K562 (cell line): Measurements from ENCODE around the gene NECTIN4. TPM values are rescaled to one million over a fixed set of nuclear protein-coding genes. Genes with fewer than 3 reads are reported as not detected.
A peak's percentile ranks its signal among the peaks of the same experiment; 100 is the strongest.

ENCODE experiments used
- CBX3 ChIP-seq, 2 experiments: IDR thresholded peaks; 1 replicate in 1 of 2; 2 replicates in 1 of 2; pipeline ENCODE4 v1.6.1; 2012; ENCODE audit warnings: inconsistent platforms in 2 of 2, low read length in 2 of 2, borderline replicate concordance in 1 of 2, control low read depth in 1 of 2
- CHD7 ChIP-seq: fragments of 200-600 bp; sonication (generic); IDR thresholded peaks from one replicate; pipeline ENCODE4 v1.6.1; 2012; ENCODE audit warnings: mild to moderate bottlenecking, low read depth, low read length, inconsistent platforms
- CTBP1 ChIP-seq: fragments of 450-650 bp; IDR thresholded peaks from 2 replicates; pipeline ENCODE4 v1.6.1; 2016; ENCODE audit warnings: borderline replicate concordance
- ELF1 ChIP-seq: fragments of 200-800 bp; sonication (Bioruptor generic); IDR thresholded peaks from 2 replicates; pipeline ENCODE4 v1.6.1; 2016; ENCODE audit warnings: missing genetic modification characterization, missing compliant biosample characterization
- HDAC8 ChIP-seq: fragments of 450-650 bp; IDR thresholded peaks from 2 replicates; pipeline ENCODE4 v1.6.1; 2016; ENCODE audit warnings: mild to moderate bottlenecking, missing genetic modification characterization, moderate library complexity, missing compliant biosample characterization
- ILF3 ChIP-seq: fragments of 450-650 bp; IDR thresholded peaks from 2 replicates; pipeline ENCODE4 v1.6.1; 2018; ENCODE audit warnings: antibody characterized with exemption, mild to moderate bottlenecking, moderate library complexity, borderline replicate concordance
- LEF1 ChIP-seq: fragments of 450-650 bp; IDR thresholded peaks from 2 replicates; pipeline ENCODE4 v1.6.1; 2016; ENCODE audit warnings: mild to moderate bottlenecking
- MEF2D ChIP-seq: conservative IDR thresholded peaks from 2 replicates; pipeline ENCODE4 v1.6.1; 2016; ENCODE audit warnings: low read depth, missing genetic modification characterization, missing compliant biosample characterization
- NFRKB ChIP-seq: fragments of 450-650 bp; IDR thresholded peaks from 2 replicates; pipeline ENCODE4 v1.6.1; 2016; ENCODE audit warnings: low read depth
- RBM15 ChIP-seq: fragments of 200-400 bp; formaldehyde crosslinking; IDR thresholded peaks from 2 replicates; pipeline ENCODE4 v1.6.1; 2018; ENCODE audit warnings: mild to moderate bottlenecking, low read length, moderate library complexity; ENCODE audit not compliant: insufficient read depth
- THAP7 ChIP-seq: fragments of 250-450 bp; sonication (Bioruptor Pico); IDR thresholded peaks from 2 replicates; pipeline ENCODE4 v1.5.0; 2021
- U2AF1 ChIP-seq: fragments of 200-400 bp; formaldehyde crosslinking; optimal IDR thresholded peaks from 2 replicates; pipeline ENCODE3; 2017; ENCODE audit warnings: mild to moderate bottlenecking, low read depth, low read length, moderate library complexity
- ZNF140 ChIP-seq: fragments of 250-450 bp; sonication (Bioruptor Pico); IDR thresholded peaks from 2 replicates; pipeline ENCODE4 v1.8.0; 2021; ENCODE audit warnings: moderate library complexity, mild to moderate bottlenecking, inconsistent platforms
- ZNF436 ChIP-seq: fragments of 250-450, 450-650 bp; sonication (Bioruptor Pico); formaldehyde crosslinking; IDR thresholded peaks from 2 replicates; pipeline ENCODE4 v1.7.0; 2020; ENCODE audit warnings: mild to moderate bottlenecking
- polyA plus RNA-seq, 8 experiments: library from polyadenylated mRNA; depleted of rRNA in 4 of 8; stranded (reverse) in 5 of 8; unstranded in 3 of 8; fragments of >200 nt; fragmentation: Nextera tagmentation in 2 of 8; fragmentation: Illumina TruSeq in 1 of 8; extraction: Ambion mirVana in 2 of 8; extraction: Trizol in 1 of 8; gene quantifications; 2 replicates each; pipeline versions ENCODE4 v1.2.1 to v1.2.3, GENCODE V29; 2011 to 2014; ENCODE audit warnings: inconsistent platforms in 1 of 8, missing spikeins in 1 of 8
- total RNA-seq, 7 experiments: library from RNA; depleted of rRNA in 6 of 7; stranded (reverse); fragments of >200 nt in 6 of 7; fragmentation: Illumina TruSeq in 2 of 7; extraction: Trizol in 2 of 7; gene quantifications; 2 replicates each; pipeline versions ENCODE4 v1.2.1 to v1.2.3, GENCODE V29; 2011 to 2021; ENCODE audit warnings: low replicate concordance in 1 of 7

NECTIN4 gene
- total and polyA plus RNA-seq, 9 of the 15 experiments (the other 6 are each of a cell fraction or from before 2014, with no cell fraction given): 0.01 to 0.09 TPM; not detected in 7

- TF ChIP-seq ELF1 (tag): peak; percentile 86
- TF ChIP-seq U2AF1: no peak
- TF ChIP-seq CTBP1: peak; percentile 90; the same call in 1 of the 2 replicates
- no peak for TF ChIP-seq CBX3 (IDR thresholded peaks at IDR 0.05; ENCODE audit: borderline replicate concordance in 1 of 2, low read length in 2 of 2)
- TF ChIP-seq CHD7: no peak
- TF ChIP-seq THAP7 (CRISPR knock-in tag): no peak
- TF ChIP-seq NFRKB: no peak; the same call in 1 of the 2 replicates
- TF ChIP-seq HDAC8 (tag): no peak
- no peak for TF ChIP-seq LEF1
- TF ChIP-seq MEF2D (tag): no peak
- no peak for TF ChIP-seq ILF3
- no peak for TF ChIP-seq ZNF436 (CRISPR knock-in tag)
- no peak for TF ChIP-seq RBM15
- no peak for TF ChIP-seq ZNF140 (CRISPR knock-in tag)
Observed at GRCh38 chr1:161021165-161021969, 68.0 kb downstream of the NECTIN4 start (continued).
